Kidney (tissue), 14 donors: Measurements from ENCODE around the gene AGPAT4. TPM values are rescaled to one million over a fixed set of nuclear protein-coding genes. Genes with fewer than 3 reads are reported as not detected.

Experiments used
- DNase-seq, 5 donors: peaks; one replicate each; pipeline ENCODE4 v3.0.0-alpha.2; 2013 to 2020
- FAIRE-seq: peaks from 2 replicates; lab custom pipeline; 2012; peaks lifted over from hg19 to GRCh38; lab: Jason Lieb, UNC
- H3K27ac ChIP-seq, 2 donors: one replicate each; pipeline ENCODE4 v1.7.0; 2013; ENCODE audit warnings: low read depth in 2 of 2, low read length in 2 of 2, inconsistent platforms in 1 of 2
- H3K27me3 ChIP-seq: one replicate; pipeline ENCODE4 v1.7.1; 2013; ENCODE audit warnings: low read length, inconsistent platforms; ENCODE audit not compliant: control insufficient read depth, insufficient read depth
- H3K36me3 ChIP-seq, 3 donors: one replicate each; pipeline versions ENCODE4 v1.7.0 to v1.7.1; 2013; ENCODE audit warnings: low read length in 3 of 3, control low read depth in 1 of 3, inconsistent platforms in 1 of 3; ENCODE audit not compliant: insufficient read depth in 3 of 3, control insufficient read depth in 2 of 3
- H3K4me1 ChIP-seq, 3 donors: one replicate each; pipeline versions ENCODE4 v1.7.0 to v1.7.1; 2013; ENCODE audit warnings: low read length in 3 of 3, inconsistent platforms in 1 of 3, low read depth in 1 of 3; ENCODE audit not compliant: control insufficient read depth in 2 of 3, insufficient read depth in 2 of 3
- H3K4me3 ChIP-seq, 3 donors: one replicate each; pipeline versions ENCODE4 v1.7.0 to v1.8.1; 2013; ENCODE audit warnings: low read length in 3 of 3, control low read depth in 1 of 3, inconsistent platforms in 1 of 3
- H3K9ac ChIP-seq, 3 donors: one replicate each; pipeline versions ENCODE4 v1.7.0 to v1.7.1; 2013; ENCODE audit warnings: low read length in 3 of 3, control low read depth in 1 of 3, inconsistent platforms in 1 of 3
- H3K9me3 ChIP-seq, 3 donors: one replicate each; pipeline versions ENCODE4 v1.7.0 to v1.7.1; 2013; ENCODE audit warnings: low read length in 3 of 3, control low read depth in 1 of 3, inconsistent platforms in 1 of 3; ENCODE audit not compliant: control insufficient read depth in 2 of 3, insufficient read depth in 1 of 3
- CTCF ChIP-seq: IDR thresholded peaks from 3 replicates; pipeline ENCODE4 v1.5.1; 2012; ENCODE audit warnings: mild to moderate bottlenecking, moderate library complexity, borderline replicate concordance; ENCODE audit not compliant: insufficient read depth; ENCODE audit errors: extremely low read depth
- intact Hi-C: fragments of 100-400 bp; cut with DNase I; formaldehyde crosslinking; loops from one replicate; pipeline ENCODE4 v1.11.1; 2022
- polyA plus RNA-seq: library from polyadenylated mRNA; stranded (reverse); fragments of 350-450 nt; fragmentation: Illumina TruSeq; extraction: RNeasy Lipid Tissue Mini Kit (QIAGEN cat#74804); gene quantifications from one replicate; pipeline ENCODE4 v1.2.3, GENCODE V29; 2014; ENCODE audit warnings: low read depth, low replicate concordance; ENCODE audit not compliant: insufficient read depth
- total RNA-seq: library from RNA; stranded (reverse); fragmentation: NEBNext Ultra II Directional; extraction: Animal tissue kit (Norgen Biotek cat#: 25700); gene quantifications from one replicate; pipeline ENCODE4 v1.2.1, GENCODE V29; 2021
- donor health status: control.
- donor health status: control.
- donor health status: control.
- donor health status: control.
- donor health status: control.
- donor health status: DM: yes; HTN: yes; CAD: no.
- donor health status: Normal renal cell carcinoma (clear cell type).

Gene AGPAT4
- total and polyA plus RNA-seq, 2 donors from 2014 or later, result 3.3 to 12.3 TPM

DNA sequence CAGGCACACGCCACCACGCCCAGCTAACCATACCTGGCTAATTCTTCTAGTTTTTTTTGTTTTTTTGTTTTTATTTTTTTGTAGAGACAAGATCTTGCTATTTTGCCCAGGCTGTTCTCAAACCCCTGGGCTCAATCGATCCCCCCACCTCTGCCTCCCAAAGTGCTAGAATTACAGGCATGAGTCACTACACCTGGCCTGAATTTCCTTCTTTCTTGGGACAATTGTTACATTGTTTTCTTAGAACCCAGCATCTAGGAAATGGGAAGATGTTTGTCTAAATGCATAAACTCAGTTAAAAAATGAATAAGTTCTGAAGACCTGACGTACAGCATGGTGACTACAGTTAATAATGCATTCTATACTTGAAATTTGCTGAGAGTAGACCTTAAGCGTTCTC lies 10.8 kb upstream of the AGPAT4 start:
- H3K27ac ChIP-seq, result no peak overlapping the region
- no peak for TF ChIP-seq CTCF
- no peaks in the 10 kb centered on the region for H3K36me3 ChIP-seq
- no peak overlapping the region for H3K9ac ChIP-seq
- H3K27me3 ChIP-seq, result no peaks in the 10 kb centered on the region
- no peaks in the 10 kb centered on the region for H3K9me3 ChIP-seq
- H3K4me3 ChIP-seq, result no peak overlapping the region
- H3K4me1 ChIP-seq, result no peaks in the 10 kb centered on the region
- intact Hi-C loops, result no loop called here
- DNase-seq (peak in 1 of 5 donors; percentile 7), FAIRE-seq (no peak)

- Histone ChIP-seq H3K9ac (no peak overlapping the region), H3K27ac (no peak overlapping the region), H3K4me1 (no peaks in the 10 kb centered on the region), H3K27me3 (no peaks in the 10 kb centered on the region), H3K9me3 (no peaks in the 10 kb centered on the region), H3K36me3 (no peaks in the 10 kb centered on the region), H3K4me3 (no peak overlapping the region)
- FAIRE-seq (no peak), DNase-seq (no peak)
- no peak for TF ChIP-seq CTCF
- intact Hi-C loops, result no loop called here
Observed at GRCh38 chr6:161281092-161281491, 7.2 kb upstream of the AGPAT4 start.

DNA sequence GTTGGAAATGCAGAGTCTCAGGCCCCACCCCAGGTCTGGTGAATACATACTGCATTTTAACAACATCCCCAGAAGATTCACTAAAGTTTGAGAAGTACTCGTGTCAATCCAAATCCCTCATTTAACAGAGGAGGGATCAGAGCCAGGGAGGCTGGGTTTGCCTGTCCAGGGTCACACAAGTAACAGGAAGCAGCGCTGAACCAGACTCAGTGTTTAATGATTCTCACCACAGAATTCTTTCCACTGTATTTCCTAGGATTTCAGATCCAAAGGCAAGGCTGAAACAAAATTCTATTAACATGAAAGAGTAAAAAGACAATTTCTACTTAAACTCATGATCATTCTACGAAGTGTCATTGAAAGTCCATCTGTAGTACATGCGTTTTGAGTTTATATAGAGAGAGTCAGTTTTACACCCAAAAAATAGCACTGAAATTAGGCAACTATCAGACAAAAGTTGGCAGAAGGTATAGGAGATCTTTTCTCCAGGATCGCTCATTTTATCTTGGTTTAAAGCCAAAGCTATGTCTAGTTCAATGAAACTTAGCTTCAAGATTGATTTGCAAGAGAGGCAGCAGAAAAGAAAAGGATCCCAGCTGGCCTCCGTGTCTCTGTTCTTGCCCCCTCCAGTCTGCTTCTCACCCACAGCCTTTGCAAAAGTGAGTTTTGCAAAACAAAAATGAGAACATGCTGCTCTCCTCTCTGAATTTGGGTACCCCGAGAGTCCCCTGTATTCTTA lies 6.0 kb upstream of the AGPAT4 start:
- Histone ChIP-seq H3K27me3 (no peaks in the 10 kb centered on the region), H3K9me3 (no peaks in the 10 kb centered on the region), H3K4me1 (no peaks in the 10 kb centered on the region), H3K27ac (no peak overlapping the region), H3K4me3 (no peak overlapping the region), H3K36me3 (no peaks in the 10 kb centered on the region), H3K9ac (no peak overlapping the region)
- FAIRE-seq (no peak), DNase-seq (peak in 1 of 5 donors; percentile 19)
- no peak for TF ChIP-seq CTCF
- intact Hi-C loops, result no loop called here
